Prostate gland (tissue), 2 donors: ENCODE data around the gene CD96.

ENCODE experiments used
- CTCF ChIP-seq, 4 experiments: fragments of 200-600 bp in 2 of 4; fragments of 450-650 bp in 2 of 4; sonication (generic) in 2 of 4; IDR thresholded peaks; 1 replicate in 3 of 4; 2 replicates in 1 of 4; pipeline ENCODE4 v1.5.1; 2016 to 2019; ENCODE audit warnings: antibody characterized with exemption in 4 of 4, mild to moderate bottlenecking in 2 of 4, moderate library complexity in 2 of 4
- POLR2A ChIP-seq: fragments of 450-650 bp; IDR thresholded peaks from one replicate; pipeline ENCODE4 v1.6.1; 2016; ENCODE audit warnings: antibody characterized with exemption, mild to moderate bottlenecking

DNA sequence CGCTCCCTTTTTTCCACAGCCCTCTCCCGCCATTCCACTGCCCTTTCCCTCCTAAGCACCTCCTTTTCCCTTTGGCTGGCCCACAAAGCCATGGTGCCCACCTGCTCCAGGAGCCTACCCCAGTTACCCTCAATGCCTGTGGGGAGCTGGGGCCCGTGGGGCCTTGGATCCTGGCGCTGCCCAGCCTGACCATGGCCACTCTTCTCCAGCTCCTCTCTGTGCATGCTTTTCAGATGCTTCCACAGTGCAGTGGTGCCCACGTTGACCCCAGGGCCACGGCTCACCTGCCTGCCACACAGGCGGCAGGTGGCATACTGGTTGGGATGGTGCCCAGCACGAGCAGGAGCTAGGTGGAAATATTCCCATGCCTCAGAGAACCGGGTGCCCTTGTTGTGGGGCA is 51.7 kb downstream of the CD96 start:
- TF ChIP-seq CTCF (IDR thresholded peaks at IDR 0.05) (no peak), POLR2A (no peak)
